H7 (cell line): ENCODE data around the gene SYNPO. TPM values are rescaled to one million over a fixed set of nuclear protein-coding genes. Genes with fewer than 3 reads are reported as not detected.

ENCODE experiments used
- DNase-seq: peaks from one replicate; pipeline ENCODE4 v3.0.0; 2012
- H3K27me3 ChIP-seq: 2 replicates; pipeline ENCODE4 v1.6.0; 2011; ENCODE audit warnings: mild to moderate bottlenecking, low read length; ENCODE audit not compliant: control insufficient read depth, insufficient read depth
- H3K36me3 ChIP-seq: replicated peaks from 2 replicates; pipeline ENCODE4 v1.5.1; 2011; ENCODE audit warnings: low read length; ENCODE audit not compliant: control insufficient read depth, insufficient read depth
- H3K4me3 ChIP-seq: 2 replicates; pipeline ENCODE4 v1.5.1; 2011; ENCODE audit warnings: low read depth, mild to moderate bottlenecking, control low read depth, low read length, moderate library complexity; ENCODE audit not compliant: insufficient read depth
- total RNA-seq: library from RNA; depleted of rRNA; stranded (reverse); fragments of >200 nt; shearing (Covaris generic); gene quantifications from 2 replicates; pipeline ENCODE4 v1.2.3, GENCODE V29; 2014

The SYNPO gene
- total RNA-seq, 1 experiment from 2014 or later, result 1.3 TPM

- Histone ChIP-seq H3K36me3 (no peaks in the 10 kb centered on the region), H3K27me3 (no peaks in the 10 kb centered on the region), H3K4me3 (no peak overlapping the region)
- DNase-seq, result peak; percentile 74
These were observed 25.2 kb upstream of the SYNPO start for GRCh38 chr5:150615141-150615699.

GRCh38 chr5:150616024-150616470, 24.4 kb upstream of the SYNPO start:
- H3K27me3 ChIP-seq, result no peaks in the 10 kb centered on the region
- no peak for DNase-seq
- H3K36me3 ChIP-seq, result no peaks in the 10 kb centered on the region
- no peak overlapping the region for H3K4me3 ChIP-seq

GRCh38 chr5:150616506-150616905, 24.0 kb upstream of the SYNPO start:
- Histone ChIP-seq H3K36me3 (no peaks in the 10 kb centered on the region), H3K4me3 (no peak overlapping the region), H3K27me3 (no peaks in the 10 kb centered on the region)
- DNase-seq, result no peak

- Histone ChIP-seq H3K4me3 (no peak overlapping the region), H3K27me3 (no peaks in the 10 kb centered on the region)
These were observed 22.3 kb upstream of the SYNPO start for GRCh38 chr5:150618163-150618562.

GRCh38 chr5:150618588-150619281, 21.7 kb upstream of the SYNPO start:
- H3K4me3 ChIP-seq, result no peak overlapping the region
- no peak for DNase-seq
- no peaks in the 10 kb centered on the region for H3K36me3 ChIP-seq
- peaks cover 3% of the 10 kb centered on the region for H3K27me3 ChIP-seq

More at GRCh38 chr5:150618163-150618562, 22.3 kb upstream of the SYNPO start:
- no peak for DNase-seq
- H3K36me3 ChIP-seq, result no peaks in the 10 kb centered on the region

GRCh38 chr5:150619359-150620230, 20.9 kb upstream of the SYNPO start:
- no peak for DNase-seq
- no peak overlapping the region for H3K4me3 ChIP-seq
- peaks cover 8% of the 10 kb centered on the region for H3K27me3 ChIP-seq
- no peaks in the 10 kb centered on the region for H3K36me3 ChIP-seq

GRCh38 chr5:150621301-150621700, 19.2 kb upstream of the SYNPO start:
- Histone ChIP-seq H3K36me3 (no peaks in the 10 kb centered on the region), H3K4me3 (no peak overlapping the region), H3K27me3 (peaks cover 18% of the 10 kb centered on the region)
- DNase-seq, result no peak

GRCh38 chr5:150622157-150622556, 18.3 kb upstream of the SYNPO start:
- H3K4me3 ChIP-seq, result no peak overlapping the region
- DNase-seq, result no peak
- H3K27me3 ChIP-seq, result peaks cover 18% of the 10 kb centered on the region
- no peaks in the 10 kb centered on the region for H3K36me3 ChIP-seq

- Histone ChIP-seq H3K27me3 (peaks cover 18% of the 10 kb centered on the region), H3K36me3 (no peaks in the 10 kb centered on the region), H3K4me3 (no peak overlapping the region)
- no peak for DNase-seq
These were observed 17.1 kb upstream of the SYNPO start for GRCh38 chr5:150623152-150623877.

- Histone ChIP-seq H3K36me3 (no peaks in the 10 kb centered on the region), H3K27me3 (peaks cover 18% of the 10 kb centered on the region), H3K4me3 (no peak overlapping the region)
- no peak for DNase-seq
These were observed 16.6 kb upstream of the SYNPO start for GRCh38 chr5:150623878-150624216.

GRCh38 chr5:150624334-150625163, 15.9 kb upstream of the SYNPO start:
- peak; percentile 96 for DNase-seq
- Histone ChIP-seq H3K27me3 (peaks cover 18% of the 10 kb centered on the region), H3K4me3 (peak overlapping the region; percentile 58), H3K36me3 (no peaks in the 10 kb centered on the region)

GRCh38 chr5:150625164-150625535, 15.3 kb upstream of the SYNPO start:
- DNase-seq, result peak; percentile 75
- Histone ChIP-seq H3K36me3 (no peaks in the 10 kb centered on the region), H3K4me3 (peak overlapping the region; percentile 58), H3K27me3 (peaks cover 18% of the 10 kb centered on the region)

GRCh38 chr5:150625831-150626746, 14.4 kb upstream of the SYNPO start:
- DNase-seq, result no peak
- Histone ChIP-seq H3K4me3 (no peak overlapping the region), H3K27me3 (peaks cover 18% of the 10 kb centered on the region), H3K36me3 (no peaks in the 10 kb centered on the region)
